Lung (tissue), 12 donors: Measurements from ENCODE around the gene NTRK2. TPM values are rescaled to one million over a fixed set of nuclear protein-coding genes. Genes with fewer than 3 reads are reported as not detected.

Experiments
- ATAC-seq: fragments of 200-7000 bp; cut with Tn5 transposase; one replicate; pipeline ENCODE4 v1.9.1; 2020; ENCODE audit warnings: moderate number of reproducible peaks; ENCODE audit not compliant: insufficient read depth, low FRiP score
- DNase-seq, 3 donors: peaks; one replicate each; pipeline ENCODE4 v3.0.0-alpha.2; 2013 to 2017
- H3K27ac ChIP-seq, 2 donors: one replicate each; pipeline ENCODE4 v1.5.1; 2013; ENCODE audit warnings: mild to moderate bottlenecking in 2 of 2, moderate library complexity in 2 of 2, control low read depth in 1 of 2, inconsistent platforms in 1 of 2, low read depth in 1 of 2, low read length in 1 of 2
- H3K27me3 ChIP-seq, 3 donors: one replicate each; pipeline ENCODE4 v1.5.1; 2013; ENCODE audit warnings: low read length in 2 of 3; ENCODE audit not compliant: control insufficient read depth in 3 of 3, insufficient read depth in 3 of 3
- H3K36me3 ChIP-seq, 4 donors: one replicate each; pipeline ENCODE4 v1.5.1; 2013; ENCODE audit warnings: low read length in 4 of 4, mild to moderate bottlenecking in 1 of 4, moderate library complexity in 1 of 4; ENCODE audit not compliant: control insufficient read depth in 4 of 4, insufficient read depth in 4 of 4
- H3K4me1 ChIP-seq, 5 donors: one replicate each; pipeline ENCODE4 v1.5.1; 2013; ENCODE audit warnings: low read length in 5 of 5, mild to moderate bottlenecking in 2 of 5, moderate library complexity in 1 of 5; ENCODE audit not compliant: control insufficient read depth in 5 of 5, insufficient read depth in 5 of 5
- H3K4me3 ChIP-seq: one replicate; pipeline ENCODE4 v1.5.1; 2013; ENCODE audit warnings: mild to moderate bottlenecking, control low read depth, moderate library complexity
- H3K9ac ChIP-seq, 2 donors: one replicate each; pipeline ENCODE4 v1.5.1; 2013; ENCODE audit warnings: low read length in 2 of 2, control low read depth in 1 of 2; ENCODE audit not compliant: insufficient read depth in 1 of 2
- H3K9me3 ChIP-seq, 4 donors: one replicate each; pipeline ENCODE4 v1.5.1; 2013; ENCODE audit warnings: low read length in 3 of 4, mild to moderate bottlenecking in 1 of 4, moderate library complexity in 1 of 4; ENCODE audit not compliant: control insufficient read depth in 4 of 4, insufficient read depth in 3 of 4
- CTCF ChIP-seq: IDR thresholded peaks from 2 replicates; pipeline ENCODE4 v1.5.1; 2012; ENCODE audit warnings: mild to moderate bottlenecking; ENCODE audit errors: control extremely low read depth, extremely low read depth
- WGBS, 2 donors: extraction: QIAGEN DNeasy Blood & Tissue Kit; methylation state at CpG; one replicate each; pipeline ENCODE4 v1.1.7; 2013; 5-methylcytosine and 5-hydroxymethylcytosine counted together
- polyA plus RNA-seq, 2 donors: library from polyadenylated mRNA; stranded (reverse); fragments of 200-250 nt; gene quantifications; one replicate each; pipeline ENCODE4 v1.2.1, GENCODE V29; 2013
- total RNA-seq, 2 donors: library from RNA; depleted of rRNA in 1 of 2; stranded (reverse); fragments of >200 nt in 1 of 2; gene quantifications; one replicate each; pipeline ENCODE4 v1.2.1, GENCODE V29; 2014 to 2021
- donor health status: control.
- donor health status: control.
- donor health status: Bipolar disorder and iron deficiency.
- donor health status: healthy.
- donor health status: DM: yes; HTN: yes; CAD: no.

NTRK2 gene
- total and polyA plus RNA-seq, 4 donors = 0.33 to 14.4 (median 3.3) TPM

GRCh38 chr9:84677080-84677479, 7.6 kb downstream of the NTRK2 start:
- 81 to 82% methylated on average over 5 of the region's 5 CpGs for WGBS, 2 donors
- no peak for TF ChIP-seq CTCF

GRCh38 chr9:84679571-84679970, 10.0 kb downstream of the NTRK2 start:
- no peak overlapping the region for H3K9ac ChIP-seq
- no peak overlapping the region for H3K27ac ChIP-seq
- peaks cover 0 to 10% (median 6%) of the 10 kb centered on the region in 3 donors for H3K27me3 ChIP-seq
- 74 to 86% methylated on average over 1 of the region's 1 CpG for WGBS, 2 donors
- H3K4me1 ChIP-seq = no peaks in the 10 kb centered on the region
- no peaks in the 10 kb centered on the region for H3K36me3 ChIP-seq
- no peaks in the 10 kb centered on the region for H3K9me3 ChIP-seq
- DNase-seq (no peak), ATAC-seq (no peak)
- H3K4me3 ChIP-seq = no peak overlapping the region
- TF ChIP-seq CTCF = no peak

More at GRCh38 chr9:84677080-84677479, 7.6 kb downstream of the NTRK2 start:
- peaks cover 0 to 2% (median 0%) of the 10 kb centered on the region in 5 donors for H3K4me1 ChIP-seq
- no peak for ATAC-seq
- no peak overlapping the region for H3K27ac ChIP-seq
- peaks cover 0 to 30% (median 24%) of the 10 kb centered on the region in 3 donors for H3K27me3 ChIP-seq
- no peak overlapping the region for H3K9ac ChIP-seq
- no peaks in the 10 kb centered on the region for H3K9me3 ChIP-seq
- no peak overlapping the region for H3K4me3 ChIP-seq
- no peaks in the 10 kb centered on the region for H3K36me3 ChIP-seq
- no peak for DNase-seq

DNA sequence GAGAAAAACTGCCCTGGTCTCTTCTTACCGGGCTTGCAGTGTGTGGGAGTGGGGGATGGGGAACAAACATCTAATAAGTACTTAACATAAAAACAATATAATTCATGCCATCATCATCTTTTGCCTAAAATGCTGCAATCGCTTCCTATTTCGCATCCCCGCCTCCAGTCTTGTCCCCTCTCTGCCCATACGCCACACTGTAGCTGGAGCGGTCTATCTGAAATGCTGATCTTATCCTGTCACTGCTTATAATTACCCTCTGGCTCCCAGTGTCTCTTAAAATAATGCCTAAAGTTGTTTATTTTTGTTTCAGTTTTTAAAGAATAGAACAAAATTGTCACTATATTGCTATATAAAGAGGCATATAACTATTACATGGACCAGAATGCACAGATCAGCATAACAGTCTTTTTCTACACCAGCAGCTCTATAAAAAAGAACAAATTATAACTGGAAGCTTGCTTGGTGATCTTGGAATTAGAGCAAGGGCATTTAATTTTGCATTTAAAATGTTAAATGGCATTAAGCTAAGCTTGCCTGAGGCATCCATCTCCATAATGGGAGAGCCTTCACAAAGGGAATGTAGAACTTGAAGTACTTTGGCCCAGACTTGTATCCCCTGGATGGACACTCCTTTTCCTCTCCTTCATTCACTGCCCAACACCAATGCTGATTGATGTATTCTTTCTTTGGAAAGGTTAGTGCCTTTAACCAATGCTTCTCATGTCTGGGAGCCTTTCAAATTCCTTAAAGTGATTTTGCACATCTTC, 12.2 kb downstream of the NTRK2 start:
- WGBS, 2 donors = 93 to 97% methylated on average over 6 of the region's 6 CpGs
- no peak for TF ChIP-seq CTCF
- Histone ChIP-seq H3K4me1 (no peaks in the 10 kb centered on the region), H3K27ac (no peak overlapping the region), H3K4me3 (no peak overlapping the region), H3K36me3 (no peaks in the 10 kb centered on the region), H3K27me3 (peaks cover 0 to 7% (median 2%) of the 10 kb centered on the region in 3 donors), H3K9ac (no peak overlapping the region), H3K9me3 (no peaks in the 10 kb centered on the region)
- ATAC-seq (no peak), DNase-seq (no peak)
